Measurements from ENCODE around the gene PFKFB3. TPM values are rescaled to one million over a fixed set of nuclear protein-coding genes. Genes with fewer than 3 reads are reported as not detected.

Gene PFKFB3
- total and polyA plus RNA-seq, 2 experiments from 2014 or later = 14.5 to 23.7 TPM

GRCh38 chr10:6178581-6178980 lies 24.2 kb upstream of the PFKFB3 start:
- Histone ChIP-seq H2AFZ (no peak overlapping the region), H3F3A (ENCODE audit: insufficient read depth) (0 out of 2 replicates have a peak, but pooled peaks cover 4% of the 10 kb centered on the region), H3K79me2 (ENCODE audit: insufficient read depth) (peaks cover 7% of the 10 kb centered on the region; the same call in 1 of the 2 replicates), H3K9me3 (ENCODE audit: low read depth) (no peaks in the 10 kb centered on the region), H3K9me2 (ENCODE audit: insufficient read depth) (no peaks in the 10 kb centered on the region), H3K36me3 (ENCODE audit: low read depth) (no peaks in the 10 kb centered on the region), H3K4me3 (no peak overlapping the region), H3K4me2 (ENCODE audit: unreplicated experiment) (no peak overlapping the region), H3K9ac (no peak overlapping the region), H4K20me1 (ENCODE audit: insufficient read depth) (no peaks in the 10 kb centered on the region; the same call in 1 of the 2 replicates), H3K27me3 (replicated peaks; ENCODE audit: insufficient read depth) (no peaks in the 10 kb centered on the region), H3K4me1 (ENCODE audit: insufficient read depth) (peaks cover 9% of the 10 kb centered on the region; the same call in 1 of the 2 replicates), H3K27ac (no peak overlapping the region)
- TF ChIP-seq EZH2phosphoT487 (IDR thresholded peaks at IDR 0.05; ENCODE audit: insufficient read depth, low read depth) (no peak), EZH2 (IDR thresholded peaks at IDR 0.05; ENCODE audit: insufficient read depth, poor library complexity, severe bottlenecking) (no peak)
- 83 to 84% methylated on average over 17 of the region's 17 CpGs for WGBS, 2 experiments (ENCODE audit: low coverage in 1 of 2, low lambda C conversion rate in 2 of 2, missing lambda C conversion rate in 2 of 2)
- no peak for DNase-seq
- in situ Hi-C loops (cut with MboI) = no loop called here

DNA sequence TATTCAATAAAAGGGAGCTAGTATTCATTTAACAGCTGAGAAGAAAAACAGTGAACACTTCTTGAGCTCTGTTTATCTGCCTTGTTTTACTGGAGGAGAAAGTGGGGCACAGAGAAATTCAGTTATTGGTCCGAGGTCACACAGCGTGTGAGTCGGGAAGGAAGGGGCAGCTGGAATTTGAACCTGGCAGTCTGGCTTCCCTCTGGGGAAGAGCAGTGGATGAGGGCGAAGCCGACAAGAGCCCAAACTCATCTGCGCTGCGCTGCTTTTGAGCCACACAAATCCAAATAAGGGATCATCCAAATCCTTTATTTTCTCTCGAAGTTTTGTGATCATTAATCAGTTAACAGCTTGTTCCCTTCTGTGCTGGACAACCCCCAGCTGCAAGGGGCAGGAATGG lies 23.7 kb upstream of the PFKFB3 start:
- no peaks in the 10 kb centered on the region for H3K36me3 ChIP-seq (ENCODE audit: low read depth)
- no peaks in the 10 kb centered on the region for H3K9me2 ChIP-seq (ENCODE audit: insufficient read depth)
- no peak overlapping the region for H2AFZ ChIP-seq
- no peak overlapping the region for H3K4me2 ChIP-seq (ENCODE audit: unreplicated experiment)
- TF ChIP-seq EZH2 (IDR thresholded peaks at IDR 0.05; ENCODE audit: insufficient read depth, poor library complexity, severe bottlenecking) (no peak), EZH2phosphoT487 (IDR thresholded peaks at IDR 0.05; ENCODE audit: insufficient read depth, low read depth) (no peak)
- 81 to 84% methylated on average over 8 of the region's 8 CpGs for WGBS, 2 experiments (ENCODE audit: low coverage in 1 of 2, low lambda C conversion rate in 2 of 2, missing lambda C conversion rate in 2 of 2)
- DNase-seq = no peak
- peaks cover 9% of the 10 kb centered on the region; the same call in 1 of the 2 replicates for H3K4me1 ChIP-seq (ENCODE audit: insufficient read depth)
- no peaks in the 10 kb centered on the region for H3K27me3 ChIP-seq (replicated peaks; ENCODE audit: insufficient read depth)
- H3K79me2 ChIP-seq (ENCODE audit: insufficient read depth) = 0 out of 2 replicates have a peak, but pooled peaks cover 2% of the 10 kb centered on the region
- H3F3A ChIP-seq (ENCODE audit: insufficient read depth) = 0 out of 2 replicates have a peak, but pooled peaks cover 4% of the 10 kb centered on the region
- H3K9ac ChIP-seq = no peak overlapping the region
- H3K4me3 ChIP-seq = no peak overlapping the region
- no peak overlapping the region for H3K27ac ChIP-seq
- H4K20me1 ChIP-seq (ENCODE audit: insufficient read depth) = no peaks in the 10 kb centered on the region; the same call in 1 of the 2 replicates
- in situ Hi-C loops (cut with MboI) = no loop called here
- H3K9me3 ChIP-seq (ENCODE audit: low read depth) = no peaks in the 10 kb centered on the region

GRCh38 chr10:6180480-6181110 lies 22.1 kb upstream of the PFKFB3 start:
- H3K9ac ChIP-seq = no peak overlapping the region
- no peak overlapping the region for H3K27ac ChIP-seq
- no peak overlapping the region for H3K4me2 ChIP-seq (ENCODE audit: unreplicated experiment)
- 78 to 80% methylated on average over 4 of the region's 4 CpGs for WGBS, 2 experiments (ENCODE audit: low coverage in 1 of 2, low lambda C conversion rate in 2 of 2, missing lambda C conversion rate in 2 of 2)
- H3K4me3 ChIP-seq = no peak overlapping the region
- no peak for TF ChIP-seq EZH2 (IDR thresholded peaks at IDR 0.05; ENCODE audit: insufficient read depth, poor library complexity, severe bottlenecking)
- TF ChIP-seq EZH2phosphoT487 (IDR thresholded peaks at IDR 0.05; ENCODE audit: insufficient read depth, low read depth) = no peak
- in situ Hi-C loops (cut with MboI) = no loop called here
- H3K4me1 ChIP-seq (ENCODE audit: insufficient read depth) = peaks cover 9% of the 10 kb centered on the region; the same call in 1 of the 2 replicates
- DNase-seq = no peak
- H3K9me2 ChIP-seq (ENCODE audit: insufficient read depth) = no peaks in the 10 kb centered on the region
- H3F3A ChIP-seq (ENCODE audit: insufficient read depth) = 0 out of 2 replicates have a peak, but pooled peaks cover 4% of the 10 kb centered on the region
- H3K79me2 ChIP-seq (ENCODE audit: insufficient read depth) = no peaks in the 10 kb centered on the region
- H2AFZ ChIP-seq = no peak overlapping the region
- no peaks in the 10 kb centered on the region for H3K9me3 ChIP-seq (ENCODE audit: low read depth)
- no peaks in the 10 kb centered on the region for H3K27me3 ChIP-seq (replicated peaks; ENCODE audit: insufficient read depth)
- H4K20me1 ChIP-seq (ENCODE audit: insufficient read depth) = no peaks in the 10 kb centered on the region; the same call in 1 of the 2 replicates
- H3K36me3 ChIP-seq (ENCODE audit: low read depth) = no peaks in the 10 kb centered on the region

DNA sequence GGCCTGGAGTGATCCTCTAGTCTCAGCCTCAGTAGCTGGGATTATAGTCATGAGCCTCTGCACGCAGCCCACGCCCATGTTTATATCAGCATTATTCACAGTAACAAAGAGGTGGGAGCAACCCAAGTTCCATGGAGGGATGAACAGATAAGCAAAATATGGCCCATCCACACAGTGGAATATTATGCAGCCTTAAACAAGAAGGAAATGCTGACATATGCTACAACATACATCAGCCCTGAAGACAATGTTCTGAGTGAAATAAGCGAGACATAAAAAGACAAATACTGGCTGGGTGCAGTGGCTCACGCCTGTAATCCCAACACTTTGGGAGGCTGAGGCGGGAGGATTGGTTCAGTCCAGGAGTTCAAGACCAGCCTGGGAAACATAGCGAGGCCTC lies 21.5 kb upstream of the PFKFB3 start:
- H3K9me3 ChIP-seq (ENCODE audit: low read depth) = no peaks in the 10 kb centered on the region
- no peaks in the 10 kb centered on the region; the same call in 1 of the 2 replicates for H4K20me1 ChIP-seq (ENCODE audit: insufficient read depth)
- peaks cover 9% of the 10 kb centered on the region; the same call in 1 of the 2 replicates for H3K4me1 ChIP-seq (ENCODE audit: insufficient read depth)
- no peaks in the 10 kb centered on the region for H3K9me2 ChIP-seq (ENCODE audit: insufficient read depth)
- WGBS, 2 experiments (ENCODE audit: low coverage in 1 of 2, low lambda C conversion rate in 2 of 2, missing lambda C conversion rate in 2 of 2) = 96 to 98% methylated on average over 6 of the region's 6 CpGs
- no peak for DNase-seq
- H3K36me3 ChIP-seq (ENCODE audit: low read depth) = no peaks in the 10 kb centered on the region
- H3K9ac ChIP-seq = no peak overlapping the region
- TF ChIP-seq EZH2phosphoT487 (IDR thresholded peaks at IDR 0.05; ENCODE audit: insufficient read depth, low read depth) (no peak), EZH2 (IDR thresholded peaks at IDR 0.05; ENCODE audit: insufficient read depth, poor library complexity, severe bottlenecking) (no peak)
- H2AFZ ChIP-seq = no peak overlapping the region
- no peak overlapping the region for H3K27ac ChIP-seq
- in situ Hi-C loops (cut with MboI) = no loop called here
- H3F3A ChIP-seq (ENCODE audit: insufficient read depth) = 0 out of 2 replicates have a peak, but pooled peaks cover 4% of the 10 kb centered on the region
- no peak overlapping the region for H3K4me2 ChIP-seq (ENCODE audit: unreplicated experiment)
- H3K4me3 ChIP-seq = no peak overlapping the region
- no peaks in the 10 kb centered on the region for H3K79me2 ChIP-seq (ENCODE audit: insufficient read depth)
- no peaks in the 10 kb centered on the region for H3K27me3 ChIP-seq (replicated peaks; ENCODE audit: insufficient read depth)
